Stimulated activated CD4-positive, alpha-beta T cell treated with anti-CD3 and anti-CD28 coated beads, Interleukin-2, amount 100 ng/mL, for 48 hours (primary cell): ENCODE measurements around the gene TERT.
"Not testable (repeated sequence)": the region's sequence is repeated elsewhere in the genome, so short reads cannot be mapped to it uniquely, and the experiment has no call there.

Source experiments
- DNase-seq, 2 donors: peaks; one replicate each; pipeline ENCODE4 v3.0.0-alpha.2; 2020

Gene TERT

GRCh38 chr5:1330847-1331831 is 36.3 kb upstream of the TERT start:
- DNase-seq, result no peak

DNA sequence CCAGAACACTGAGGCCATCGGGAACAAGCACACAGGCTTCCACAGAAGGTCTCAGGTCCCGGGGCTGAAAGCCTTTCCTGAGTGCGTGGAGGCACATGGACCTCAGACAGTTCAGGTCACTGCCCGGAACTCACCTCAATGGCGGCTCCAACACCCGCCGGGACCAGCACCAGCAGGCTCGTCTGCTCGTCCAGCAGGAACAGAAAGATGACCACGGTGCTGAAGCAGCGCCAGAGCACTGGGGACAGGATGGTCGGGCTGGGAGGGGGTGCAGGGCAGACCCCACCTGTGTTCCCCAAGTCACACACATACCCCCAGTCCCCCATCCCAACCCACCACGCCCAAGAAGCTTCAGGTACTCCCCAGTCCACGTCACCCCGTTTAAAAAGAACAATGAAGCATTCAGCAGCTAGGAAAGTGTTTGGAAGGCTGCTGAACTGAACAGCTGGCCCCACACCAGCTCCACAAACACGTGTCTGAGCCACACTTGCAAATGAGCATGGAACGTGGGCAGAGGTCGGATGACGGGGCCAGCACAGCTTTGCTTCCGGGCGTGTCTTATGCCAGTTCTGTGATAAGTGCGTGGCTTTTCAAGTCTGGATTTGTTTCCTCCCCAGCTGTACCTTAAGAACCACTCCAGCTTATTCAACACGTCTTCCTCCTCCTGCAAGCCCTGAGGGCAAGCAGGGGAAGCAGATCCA is 35.4 kb upstream of the TERT start:
- DNase-seq, result no peak

GRCh38 chr5:1329111-1329579 is 34.3 kb upstream of the TERT start:
- no peak for DNase-seq

GRCh38 chr5:1328237-1329110 is 33.6 kb upstream of the TERT start:
- not testable (repeated sequence) for DNase-seq

DNA sequence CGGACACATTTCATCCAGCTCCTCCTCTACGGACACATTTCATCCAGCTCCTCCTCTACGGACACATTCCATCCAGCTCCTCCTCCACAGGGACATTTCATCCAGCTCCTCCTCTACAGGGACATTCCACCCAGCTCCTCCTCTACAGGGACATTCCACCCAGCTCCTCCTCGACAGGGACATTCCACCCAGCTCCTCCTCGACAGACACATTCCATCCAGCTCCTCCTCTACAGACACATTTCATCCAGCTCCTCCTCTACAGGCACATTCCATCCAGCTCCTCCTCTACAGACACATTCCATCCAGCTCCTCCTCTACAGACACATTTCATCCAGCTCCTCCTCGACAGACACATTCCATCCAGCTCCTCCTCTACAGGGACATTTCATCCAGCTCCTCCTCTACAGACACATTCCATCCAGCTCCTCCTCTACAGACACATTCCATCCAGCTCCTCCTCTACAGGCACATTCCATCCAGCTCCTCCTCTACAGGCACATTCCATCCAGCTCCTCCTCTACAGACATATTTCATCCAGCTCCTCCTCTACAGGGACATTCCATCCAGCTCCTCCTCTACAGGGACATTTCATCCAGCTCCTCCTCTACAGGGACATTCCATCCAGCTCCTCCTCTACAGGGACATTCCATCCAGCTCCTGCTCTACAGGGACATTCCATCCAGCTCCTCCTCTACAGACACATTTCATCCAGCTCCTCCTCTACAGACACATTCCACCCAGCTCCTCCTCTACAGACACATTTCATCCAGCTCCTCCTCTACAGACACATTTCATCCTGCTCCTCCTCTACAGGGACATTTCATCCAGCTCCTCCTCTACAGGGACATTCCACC is 32.3 kb upstream of the TERT start:
- DNase-seq, result not testable (repeated sequence)

GRCh38 chr5:1326532-1326875 is 31.6 kb upstream of the TERT start:
- not testable (repeated sequence) for DNase-seq

DNA sequence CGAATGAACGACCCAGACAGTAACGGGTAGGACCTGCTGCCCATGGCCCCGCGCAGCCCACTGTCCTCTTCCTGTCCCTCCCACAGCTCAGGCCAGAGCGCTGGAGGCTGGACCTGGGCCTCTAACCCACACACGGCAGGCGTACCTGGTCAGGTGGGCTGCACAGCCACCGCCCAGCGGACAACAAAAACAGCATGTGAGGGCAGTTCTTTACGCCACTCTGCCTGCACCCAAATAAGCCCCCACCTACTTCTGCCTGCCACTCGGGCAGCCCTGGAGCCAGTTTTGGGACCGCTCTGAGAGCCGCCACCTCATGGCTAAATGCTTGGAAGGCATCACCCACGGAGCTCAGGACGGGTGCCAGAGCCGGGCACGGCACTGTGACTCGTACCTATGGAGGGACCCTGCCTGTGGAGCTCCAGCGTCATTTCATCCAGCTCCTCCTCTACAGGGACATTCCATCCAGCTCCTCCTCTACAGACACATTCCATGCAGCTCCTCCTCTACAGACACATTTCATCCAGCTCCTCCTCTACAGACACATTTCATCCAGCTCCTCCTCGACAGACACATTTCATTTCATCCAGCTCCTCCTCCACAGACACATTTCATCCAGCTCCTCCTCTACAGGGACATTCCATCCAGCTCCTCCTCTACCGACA is 31.1 kb upstream of the TERT start:
- DNase-seq, result no peak

GRCh38 chr5:1325191-1325741 is 30.4 kb upstream of the TERT start:
- no peak for DNase-seq

GRCh38 chr5:1324719-1325190 is 29.9 kb upstream of the TERT start:
- DNase-seq, result no peak

GRCh38 chr5:1324301-1324700 is 29.4 kb upstream of the TERT start:
- DNase-seq, result no peak

DNA sequence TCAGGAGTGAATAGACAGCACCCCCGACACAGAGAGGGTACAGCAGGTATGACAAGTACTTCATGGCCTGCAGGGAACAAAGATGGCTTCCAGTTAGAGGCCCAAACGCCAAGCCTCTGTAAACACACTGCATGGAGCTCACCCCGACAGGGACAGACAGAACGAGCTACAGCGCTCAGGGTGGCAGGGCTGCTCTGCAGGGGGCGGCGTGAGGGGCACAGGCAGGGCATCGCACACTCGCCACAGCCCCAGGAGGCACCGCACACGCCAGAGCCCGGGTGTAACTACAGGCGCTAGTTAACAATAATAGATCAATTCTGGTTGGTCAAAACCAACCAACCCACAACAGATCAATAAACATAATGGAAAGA is 28.9 kb upstream of the TERT start:
- no peak for DNase-seq

- DNase-seq, result no peak
Observed at GRCh38 chr5:1322955-1323802, 28.3 kb upstream of the TERT start.

DNA sequence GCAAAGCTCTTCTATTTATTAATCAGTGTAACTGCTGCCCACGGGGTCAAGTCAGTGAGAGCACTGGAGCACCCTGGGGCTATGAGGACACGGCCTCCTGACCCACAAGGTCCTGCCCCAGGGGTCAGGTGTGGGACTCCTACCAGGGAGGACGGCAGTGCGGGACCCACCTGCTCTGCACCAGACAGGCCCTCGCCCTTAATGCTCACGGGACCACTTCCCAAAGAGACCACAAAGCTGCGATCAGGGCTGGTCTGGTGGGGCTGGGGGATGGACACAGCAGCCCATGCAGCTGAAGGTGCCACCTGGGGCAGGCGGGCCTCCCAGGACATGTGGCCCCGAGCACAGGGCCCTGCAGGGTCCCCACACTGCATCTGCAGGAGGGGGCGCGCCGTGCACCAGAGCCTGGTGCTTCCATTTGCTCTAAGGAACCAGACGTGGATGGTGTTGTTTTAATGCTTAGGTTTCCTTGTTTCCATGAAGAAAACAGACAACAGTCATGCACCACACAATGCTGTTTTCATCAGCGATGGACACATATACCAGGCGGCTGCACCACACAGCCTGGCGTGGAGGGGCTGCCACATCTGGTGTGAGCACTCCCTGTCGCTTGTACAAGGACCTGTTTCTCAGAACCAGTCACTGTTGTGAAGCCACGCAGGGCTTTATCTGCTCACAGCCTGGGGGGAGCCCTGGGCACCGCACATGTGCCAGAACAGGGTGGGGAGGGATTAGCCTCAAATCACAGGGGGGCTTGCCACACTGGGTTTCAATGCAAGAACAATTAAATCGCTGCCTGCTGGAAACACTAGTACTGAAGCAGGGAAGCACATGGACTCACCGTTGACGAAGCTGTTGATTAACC is 27.4 kb upstream of the TERT start:
- no peak for DNase-seq

- no peak for DNase-seq
Observed at GRCh38 chr5:1321576-1321975, 26.7 kb upstream of the TERT start.

DNA sequence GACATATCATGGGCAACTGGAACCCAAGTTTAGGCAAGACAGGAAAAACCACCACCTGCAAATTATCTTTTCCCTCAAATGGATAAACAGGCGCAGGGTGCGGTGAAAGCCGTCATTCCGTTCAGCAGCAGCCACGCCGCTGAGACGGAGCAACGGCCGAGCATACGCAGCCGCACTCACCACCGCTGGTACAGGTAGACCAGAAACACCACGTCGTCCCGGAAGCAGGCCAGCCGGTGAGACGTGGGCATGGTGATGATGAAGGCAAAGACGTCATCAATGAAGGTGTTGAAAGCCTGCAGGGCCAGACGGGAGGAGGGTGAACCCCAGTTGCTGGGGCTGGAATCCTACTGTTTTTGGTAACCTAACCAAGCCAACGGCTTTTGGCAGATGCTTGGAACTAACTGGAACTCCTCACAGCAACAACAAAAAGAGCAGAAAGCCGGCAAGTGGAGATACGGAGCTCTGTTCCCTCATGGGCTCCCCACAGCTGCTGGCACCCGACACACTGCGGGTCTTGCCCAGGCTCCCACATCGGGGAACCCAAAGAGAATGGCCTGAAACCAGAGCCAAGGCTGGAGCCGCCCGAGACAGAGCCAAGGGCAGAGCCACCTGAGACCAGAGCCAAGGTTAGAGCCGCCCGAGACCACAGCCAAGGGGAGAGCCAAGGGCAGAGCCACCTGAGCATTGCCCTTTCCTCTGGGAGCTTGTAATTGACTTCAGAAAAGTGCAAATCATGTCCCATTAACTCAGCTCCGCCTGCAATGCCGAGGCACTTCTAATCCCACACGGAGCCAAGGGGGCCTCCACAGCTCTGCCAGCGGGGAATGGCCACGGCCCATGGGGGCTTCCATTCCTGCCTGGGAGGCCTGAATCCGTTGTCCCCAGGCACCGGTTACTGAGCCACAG is 25.8 kb upstream of the TERT start:
- no peak for DNase-seq

GRCh38 chr5:1319436-1320256 is 24.8 kb upstream of the TERT start:
- DNase-seq, result no peak

- no peak for DNase-seq
Observed at GRCh38 chr5:1318659-1319251, 23.9 kb upstream of the TERT start.
